H1 (cell line): ENCODE data around the gene GADL1. TPM values are rescaled to one million over a fixed set of nuclear protein-coding genes. Genes with fewer than 3 reads are reported as not detected.

Experiments
- CTCF ChIA-PET: fragments of 300-600 bp; sonication (Branson Sonifier 250); formaldehyde crosslinking; loops from one replicate; lab custom pipeline; 2021; ENCODE audit not compliant: partially characterized antibody; lab: Charles Lee
- POLR2A ChIA-PET: fragments of 300-600 bp; sonication (Branson Sonifier 250); formaldehyde crosslinking; loops from one replicate; lab custom pipeline; 2021; ENCODE audit warnings: inconsistent platforms; ENCODE audit not compliant: partially characterized antibody; lab: Charles Lee
- DNase-seq, 2 experiments: peaks; one replicate each; pipeline versions ENCODE4 v3.0.0 to v3.0.0-alpha.2; 2010 to 2022; ENCODE audit warnings: low spot score in 2 of 2, low read depth in 1 of 2, mixed read lengths in 1 of 2
- FAIRE-seq: peaks from 2 replicates; lab custom pipeline; 2011; peaks lifted over from hg19 to GRCh38; lab: Jason Lieb, UNC
- H2AFZ ChIP-seq: 2 replicates; pipeline ENCODE4 v1.8.1; 2012; ENCODE audit warnings: low read length, inconsistent platforms
- H2AK5ac ChIP-seq: 2 replicates; pipeline ENCODE4 v1.6.1; 2013; ENCODE audit warnings: low read depth, low read length
- H2BK120ac ChIP-seq: replicated peaks from 2 replicates; pipeline ENCODE3; 2013; ENCODE audit warnings: low read depth, low read length, inconsistent platforms
- H2BK12ac ChIP-seq: 2 replicates; pipeline ENCODE4 v1.6.1; 2013; ENCODE audit warnings: low read depth, low read length
- H2BK15ac ChIP-seq: 2 replicates; pipeline ENCODE4 v1.6.1; 2013; ENCODE audit warnings: low read length
- H2BK20ac ChIP-seq: 2 replicates; pipeline ENCODE4 v1.6.1; 2013; ENCODE audit warnings: low read length
- H2BK5ac ChIP-seq: 2 replicates; pipeline ENCODE4 v1.6.1; 2013; ENCODE audit warnings: low read depth, low read length
- H3K14ac ChIP-seq: 2 replicates; pipeline ENCODE4 v1.6.1; 2013; ENCODE audit warnings: inconsistent platforms; ENCODE audit not compliant: insufficient read length
- H3K18ac ChIP-seq: 2 replicates; pipeline ENCODE4 v1.6.1; 2013; ENCODE audit warnings: low read length; ENCODE audit errors: extremely low read depth
- H3K23ac ChIP-seq: 2 replicates; pipeline ENCODE4 v1.6.1; 2013; ENCODE audit warnings: inconsistent platforms; ENCODE audit not compliant: insufficient read length
- H3K23me2 ChIP-seq: 2 replicates; pipeline ENCODE4 v1.6.1; 2013; ENCODE audit warnings: low read depth, low read length
- H3K27ac ChIP-seq: 2 replicates; pipeline ENCODE4 v1.6.1; 2011; ENCODE audit warnings: low read depth, low read length, inconsistent platforms
- H3K27me3 ChIP-seq, 4 experiments: replicated peaks in 1 of 4; 1 replicate in 1 of 4; 2 replicates in 3 of 4; pipeline versions ENCODE4 v1.6.1 to v1.8.1; 2011 to 2013; ENCODE audit warnings: low read length in 3 of 4, mild to moderate bottlenecking in 3 of 4, inconsistent platforms in 2 of 4, mixed read lengths in 2 of 4, moderate library complexity in 1 of 4; ENCODE audit not compliant: control insufficient read depth in 3 of 4, insufficient read depth in 3 of 4; ENCODE audit errors: extremely low read depth in 1 of 4
- H3K36me3 ChIP-seq, 4 experiments: 2 replicates each; pipeline versions ENCODE4 v1.6.1 to v1.8.1; 2011 to 2013; ENCODE audit warnings: mild to moderate bottlenecking in 4 of 4, low read length in 3 of 4, moderate library complexity in 2 of 4, control low read depth in 1 of 4, inconsistent platforms in 1 of 4; ENCODE audit not compliant: insufficient read depth in 4 of 4, control insufficient read depth in 2 of 4
- H3K4ac ChIP-seq: replicated peaks from 2 replicates; pipeline ENCODE3; 2013; ENCODE audit warnings: low read length, low read depth, mixed read lengths, inconsistent platforms; ENCODE audit not compliant: insufficient read length
- H3K4me1 ChIP-seq, 4 experiments: replicated peaks in 1 of 4; 1 replicate in 1 of 4; 2 replicates in 3 of 4; pipeline versions ENCODE4 v1.6.1 to v1.8.1; 2011 to 2013; ENCODE audit warnings: low read length in 3 of 4, inconsistent platforms in 2 of 4, mixed read lengths in 1 of 4; ENCODE audit not compliant: insufficient read depth in 4 of 4, control insufficient read depth in 3 of 4
- H3K4me2 ChIP-seq, 2 experiments: 2 replicates each; pipeline versions ENCODE4 v1.6.1 to v1.8.1; 2011 to 2013; ENCODE audit warnings: low read depth in 2 of 2, low read length in 2 of 2, control low read depth in 1 of 2, inconsistent platforms in 1 of 2, mild to moderate bottlenecking in 1 of 2; ENCODE audit not compliant: insufficient read depth in 1 of 2
- H3K4me3 ChIP-seq, 4 experiments: fragments of 200-600, 300-600 bp in 1 of 4; sonication (generic), shearing (Covaris generic), sonication (Bioruptor Twin) in 1 of 4; 2 replicates each; pipeline versions ENCODE4 v1.5.1 to v1.8.1; 2011 to 2016; ENCODE audit warnings: low read length in 4 of 4, low read depth in 3 of 4, control low read depth in 2 of 4, inconsistent platforms in 2 of 4, mild to moderate bottlenecking in 2 of 4, mixed read lengths in 1 of 4, moderate library complexity in 1 of 4; ENCODE audit not compliant: insufficient read depth in 2 of 4; ENCODE audit errors: extremely low read depth in 1 of 4
- H3K56ac ChIP-seq: replicated peaks from 2 replicates; pipeline ENCODE3; 2013; ENCODE audit warnings: low read depth, mild to moderate bottlenecking, mixed read lengths, low read length, inconsistent platforms; ENCODE audit not compliant: insufficient read length
- H3K79me1 ChIP-seq: 2 replicates; pipeline ENCODE4 v1.6.1; 2013; ENCODE audit warnings: low read depth, low read length, control low read depth
- H3K79me2 ChIP-seq, 2 experiments: 2 replicates each; pipeline versions ENCODE4 v1.6.1 to v1.8.1; 2012 to 2013; ENCODE audit warnings: low read length in 2 of 2, mild to moderate bottlenecking in 2 of 2, inconsistent platforms in 1 of 2; ENCODE audit not compliant: insufficient read depth in 2 of 2, control insufficient read depth in 1 of 2
- H3K9ac ChIP-seq, 4 experiments: replicated peaks in 1 of 4; 1 replicate in 1 of 4; 2 replicates in 3 of 4; pipeline versions ENCODE4 v1.6.1 to v1.8.1; 2011 to 2013; ENCODE audit warnings: low read depth in 3 of 4, low read length in 3 of 4, control low read depth in 2 of 4, mild to moderate bottlenecking in 2 of 4, moderate library complexity in 2 of 4, inconsistent platforms in 1 of 4; ENCODE audit errors: extremely low read depth in 1 of 4
- H3K9me3 ChIP-seq, 2 experiments: 2 replicates each; pipeline versions ENCODE4 v1.6.1 to v1.8.1; 2012 to 2013; ENCODE audit warnings: mild to moderate bottlenecking in 2 of 2, moderate library complexity in 2 of 2, control low read depth in 1 of 2, inconsistent platforms in 1 of 2, low read depth in 1 of 2, low read length in 1 of 2, mixed read lengths in 1 of 2; ENCODE audit not compliant: insufficient read depth in 2 of 2
- H4K20me1 ChIP-seq, 2 experiments: replicated peaks in 1 of 2; 2 replicates each; pipeline versions ENCODE3 to v1.8.1; 2011 to 2013; ENCODE audit warnings: inconsistent platforms in 2 of 2, low read length in 2 of 2, mild to moderate bottlenecking in 1 of 2; ENCODE audit not compliant: insufficient read depth in 2 of 2, control insufficient read depth in 1 of 2
- H4K5ac ChIP-seq: 2 replicates; pipeline ENCODE4 v1.6.1; 2013; ENCODE audit warnings: low read length, low read depth, mixed read lengths, inconsistent platforms; ENCODE audit not compliant: insufficient read length
- H4K8ac ChIP-seq: 2 replicates; pipeline ENCODE4 v1.8.0; 2013; ENCODE audit warnings: mild to moderate bottlenecking, moderate library complexity, low read length, inconsistent platforms; ENCODE audit not compliant: insufficient read depth; ENCODE audit errors: extremely low read depth
- H4K91ac ChIP-seq: replicated peaks from 2 replicates; pipeline ENCODE3; 2013; ENCODE audit warnings: low read length, mixed read lengths, inconsistent platforms; ENCODE audit not compliant: insufficient read length
- ASH2L ChIP-seq: fragments of 200-600, 300-600 bp; sonication (generic); IDR thresholded peaks from one replicate; pipeline ENCODE4 v1.7.1; 2017; ENCODE audit warnings: low read length
- CREB1 ChIP-seq: IDR thresholded peaks from 2 replicates; pipeline ENCODE4 v1.6.1; 2012; ENCODE audit warnings: inconsistent platforms
- EZH2 ChIP-seq: fragments of 200-600 bp; sonication (generic); IDR thresholded peaks from 2 replicates; pipeline ENCODE4 v1.7.1; 2012; ENCODE audit warnings: low read depth, mild to moderate bottlenecking, moderate library complexity, low read length, inconsistent platforms; ENCODE audit not compliant: severe bottlenecking
- FOSL1 ChIP-seq: IDR thresholded peaks from 2 replicates; pipeline ENCODE4 v1.6.1; 2011; ENCODE audit warnings: mild to moderate bottlenecking, low read depth, low read length, moderate library complexity; ENCODE audit not compliant: insufficient read depth
- KDM5A ChIP-seq: fragments of 200-600 bp; IDR thresholded peaks from 2 replicates; pipeline ENCODE4 v1.7.1; 2012; ENCODE audit warnings: mild to moderate bottlenecking, low read length, inconsistent platforms, mixed read lengths
- NANOG ChIP-seq: IDR thresholded peaks from 2 replicates; pipeline ENCODE4 v1.6.1; 2011; ENCODE audit warnings: low read length, low read depth, mild to moderate bottlenecking, inconsistent platforms; ENCODE audit not compliant: insufficient read depth, poor library complexity, severe bottlenecking
- RBBP5 ChIP-seq: IDR thresholded peaks from 2 replicates; pipeline ENCODE4 v1.7.1; 2012; ENCODE audit warnings: low read depth, mild to moderate bottlenecking, inconsistent platforms, low read length, moderate library complexity, borderline replicate concordance
- SIN3A ChIP-seq, 2 experiments: IDR thresholded peaks in 1 of 2; conservative IDR thresholded peaks in 1 of 2; 2 replicates each; pipeline ENCODE4 v1.6.1; 2011 to 2012; ENCODE audit warnings: low read length in 2 of 2, improper control_type of control experiment in 1 of 2, low read depth in 1 of 2, mild to moderate bottlenecking in 1 of 2
- TAF7 ChIP-seq: optimal IDR thresholded peaks from 2 replicates; pipeline ENCODE3; 2011; ENCODE audit warnings: low read depth, mild to moderate bottlenecking, inconsistent platforms, low read length, moderate library complexity, borderline replicate concordance
- TCF12 ChIP-seq: IDR thresholded peaks from 2 replicates; pipeline ENCODE4 v1.6.1; 2011; ENCODE audit warnings: low read depth, mild to moderate bottlenecking, low read length
- TEAD4 ChIP-seq: IDR thresholded peaks from 2 replicates; pipeline ENCODE4 v1.6.1; 2012; ENCODE audit warnings: low read depth, low read length, inconsistent platforms, mixed read lengths
- ZNF274 ChIP-seq: IDR thresholded peaks from 2 replicates; pipeline ENCODE4 v1.7.0; 2012; ENCODE audit warnings: low read length, borderline replicate concordance; ENCODE audit errors: extremely low read depth
- WGBS, 2 experiments: shearing (Covaris generic) in 1 of 2; methylation state at CpG; one replicate each; pipeline versions ENCODE4 v1.1.6 to v1.1.7; 2013 to 2015; ENCODE audit warnings: low lambda C conversion rate in 2 of 2, mixed read lengths in 2 of 2, inconsistent platforms in 1 of 2, low coverage in 1 of 2, missing lambda C conversion rate in 1 of 2; ENCODE audit not compliant: insufficient replicate concordance in 2 of 2, insufficient coverage in 1 of 2, insufficient read length in 1 of 2; ENCODE audit errors: extremely low coverage in 1 of 2, missing lambda C conversion rate in 1 of 2; 5-methylcytosine and 5-hydroxymethylcytosine counted together
- polyA plus RNA-seq, 7 experiments: library from polyadenylated mRNA; depleted of rRNA in 3 of 7; stranded (reverse) in 5 of 7; unstranded in 2 of 7; fragments of >200 nt in 5 of 7; fragments of 200-250 nt in 2 of 7; gene quantifications; 1 replicate in 5 of 7; 2 replicates in 1 of 7; 4 replicates in 1 of 7; pipeline versions ENCODE4 v1.2.1 to v1.2.3, GENCODE V29; 2011 to 2013; ENCODE audit warnings: missing spikeins in 2 of 7, mixed read lengths in 2 of 7
- total RNA-seq: library from RNA; stranded (reverse); fragmentation: NEBNext Ultra II Directional; extraction: Animal tissue kit (Norgen Biotek cat#: 25700); gene quantifications from 2 replicates; pipeline ENCODE4 v1.2.1, GENCODE V29; 2021

GADL1 gene
- total and polyA plus RNA-seq, 2 of the 8 experiments (the other 6 are each of a cell fraction or from before 2014, with no cell fraction given): 0.03 to 0.30 TPM

DNA sequence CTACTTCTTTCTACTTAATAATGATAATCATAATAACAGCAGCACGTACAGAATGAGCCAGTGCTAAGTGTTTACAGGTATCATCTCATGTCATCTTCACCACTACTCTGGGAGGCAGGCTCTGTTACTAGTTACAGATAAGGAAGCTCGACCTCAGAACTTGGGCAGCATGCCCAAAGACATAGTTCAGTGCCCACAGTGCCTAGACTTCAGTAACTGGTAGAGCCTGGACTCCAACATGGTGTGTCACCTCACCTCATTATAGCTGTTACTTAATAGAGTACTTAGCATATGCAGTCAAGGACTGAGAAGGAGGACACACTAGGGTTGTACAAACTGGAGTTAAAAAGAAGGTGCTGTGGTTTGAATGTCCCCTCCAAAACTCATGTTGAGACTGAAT, 7.6 kb downstream of the GADL1 start:
- Histone ChIP-seq H3K4me1 (peaks cover 0 to 4% (median 3%) of the 10 kb centered on the region in 4 experiments; a peak in 3 of 7 replicates), H3K18ac (no peak overlapping the region), H3K23ac (no peak overlapping the region), H2BK12ac (no peak overlapping the region), H4K91ac (no peak overlapping the region), H2BK120ac (no peak overlapping the region), H3K9me3 (no peaks in the 10 kb centered on the region), H4K8ac (no peak overlapping the region), H3K4ac (no peak overlapping the region), H3K36me3 (no peaks in the 10 kb centered on the region), H3K4me3 (no peak overlapping the region), H3K79me1 (no peaks in the 10 kb centered on the region), H2BK5ac (no peak overlapping the region), H3K79me2 (no peaks in the 10 kb centered on the region), H2BK20ac (no peak overlapping the region), H2AFZ (no peak overlapping the region), H3K27me3 (no peaks in the 10 kb centered on the region), H2BK15ac (no peak overlapping the region), H3K9ac (no peak overlapping the region), H4K20me1 (no peaks in the 10 kb centered on the region), H3K14ac (no peak overlapping the region), H3K4me2 (no peak overlapping the region), H4K5ac (no peak overlapping the region), H3K23me2 (no peaks in the 10 kb centered on the region), H3K56ac (no peak overlapping the region), H3K27ac (no peak overlapping the region), H2AK5ac (no peak overlapping the region)
- no peak for FAIRE-seq
- POLR2A ChIA-PET: no interaction called here
- no peak for DNase-seq
- CTCF ChIA-PET: interaction anchor here (1.0 kb wide), 1 partner anchor 15 kb away, joined by 3 read pairs; no protein-coding TSS in a partner anchor
- 81% methylated on average over 2 of the region's 2 CpGs; no CpG with 5 or more reads in 1 of the 2 experiments for WGBS, 2 experiments
- TF ChIP-seq FOSL1: no peak
- TF ChIP-seq RBBP5: no peak
- TF ChIP-seq CREB1: no peak
- no peak for TF ChIP-seq TAF7
- no peak for TF ChIP-seq TEAD4
- TF ChIP-seq KDM5A: no peak
- TF ChIP-seq ZNF274: no peak
- TF ChIP-seq EZH2: no peak
- TF ChIP-seq TCF12: no peak
- TF ChIP-seq SIN3A (conservative IDR thresholded peaks at IDR 0.05 in 1 of 2, IDR thresholded peaks at IDR 0.05 in 1 of 2; ENCODE audit: low read depth in 1 of 2, low read length in 2 of 2): no peak
- TF ChIP-seq NANOG: no peak
- TF ChIP-seq ASH2L: no peak
